CD8-positive, alpha-beta memory T cell (primary cell): ENCODE measurements around the gene CXCR3. TPM values are rescaled to one million over a fixed set of nuclear protein-coding genes. Genes with fewer than 3 reads are reported as not detected.
"Not testable (repeated sequence)": the region's sequence is repeated elsewhere in the genome, so short reads cannot be mapped to it uniquely, and the experiment has no call there.

Source experiments
- CTCF ChIA-PET: fragments of 350-600 bp; sonication (Branson Sonifier 250); formaldehyde crosslinking; loops from one replicate; lab custom pipeline; 2021; ENCODE audit warnings: antibody characterized with exemption; lab: Charles Lee
- POLR2A ChIA-PET: fragments of 350-600 bp; sonication (Branson Sonifier 250); formaldehyde crosslinking; loops from one replicate; lab custom pipeline; 2021; ENCODE audit warnings: antibody characterized with exemption; lab: Charles Lee
- DNase-seq, 5 donors: peaks; one replicate each; pipeline versions ENCODE4 v3.0.0 to v3.0.0-alpha.2; 2020 to 2022; ENCODE audit warnings: mixed read lengths in 1 of 5
- H3K27ac ChIP-seq: one replicate; pipeline ENCODE4 v1.7.0; 2013; ENCODE audit warnings: low read depth, mild to moderate bottlenecking, low read length, moderate library complexity
- H3K27me3 ChIP-seq: 2 replicates; pipeline ENCODE4 v1.7.0; 2013; ENCODE audit warnings: low read length, mild to moderate bottlenecking; ENCODE audit not compliant: insufficient read depth, poor library complexity, severe bottlenecking
- H3K36me3 ChIP-seq: 2 replicates; pipeline ENCODE4 v1.7.0; 2013; ENCODE audit warnings: mild to moderate bottlenecking, low read length, moderate library complexity; ENCODE audit not compliant: insufficient read depth
- H3K4me1 ChIP-seq: 2 replicates; pipeline ENCODE4 v1.7.0; 2013; ENCODE audit warnings: mild to moderate bottlenecking, low read length, moderate library complexity; ENCODE audit not compliant: insufficient read depth
- H3K4me3 ChIP-seq: 2 replicates; pipeline ENCODE4 v1.7.0; 2013; ENCODE audit warnings: mild to moderate bottlenecking, low read length
- H3K9me3 ChIP-seq: 2 replicates; pipeline ENCODE4 v1.7.0; 2013; ENCODE audit warnings: mild to moderate bottlenecking, low read length
- H3K27ac Mint-ChIP-seq, 8 donors: one replicate each; pipeline ENCODE4 v1.8.0; 2020 to 2021; ENCODE audit warnings: mixed read lengths in 8 of 8, mild to moderate bottlenecking in 6 of 8, inconsistent platforms in 3 of 8, moderate library complexity in 3 of 8
- H3K27me3 Mint-ChIP-seq, 2 donors: one replicate each; pipeline ENCODE4 v1.8.0; 2020 to 2021; ENCODE audit warnings: mixed read lengths in 2 of 2, mild to moderate bottlenecking in 1 of 2, moderate library complexity in 1 of 2
- H3K36me3 Mint-ChIP-seq, 3 donors: one replicate each; pipeline ENCODE4 v1.8.0; 2020 to 2021; ENCODE audit warnings: mixed read lengths in 3 of 3, inconsistent platforms in 1 of 3, mild to moderate bottlenecking in 1 of 3
- H3K4me1 Mint-ChIP-seq, 3 donors: one replicate each; pipeline ENCODE4 v1.8.0; 2020 to 2021; ENCODE audit warnings: mixed read lengths in 3 of 3, inconsistent platforms in 1 of 3, mild to moderate bottlenecking in 1 of 3
- H3K4me3 Mint-ChIP-seq, 7 donors: one replicate each; pipeline ENCODE4 v1.8.0; 2020 to 2021; ENCODE audit warnings: mixed read lengths in 7 of 7, mild to moderate bottlenecking in 6 of 7, moderate library complexity in 4 of 7, inconsistent platforms in 2 of 7
- H3K9me3 Mint-ChIP-seq, 5 donors: one replicate each; pipeline ENCODE4 v1.8.0; 2020 to 2022; ENCODE audit warnings: mixed read lengths in 5 of 5, mild to moderate bottlenecking in 3 of 5, moderate library complexity in 2 of 5, inconsistent platforms in 1 of 5
- polyA plus RNA-seq: library from polyadenylated mRNA; unstranded; fragments of 300-500 nt; fragmentation: Illumina TruSeq; gene quantifications from one replicate; pipeline ENCODE4 v1.2.3, GENCODE V29; 2021
- total RNA-seq, 2 experiments: library from RNA; stranded (reverse); gene quantifications; one replicate each; pipeline ENCODE4 v1.2.3, GENCODE V29; 2021

The CXCR3 gene
- total and polyA plus RNA-seq, 3 experiments from 2014 or later = 66.1 to 220 (median 69.3) TPM

DNA sequence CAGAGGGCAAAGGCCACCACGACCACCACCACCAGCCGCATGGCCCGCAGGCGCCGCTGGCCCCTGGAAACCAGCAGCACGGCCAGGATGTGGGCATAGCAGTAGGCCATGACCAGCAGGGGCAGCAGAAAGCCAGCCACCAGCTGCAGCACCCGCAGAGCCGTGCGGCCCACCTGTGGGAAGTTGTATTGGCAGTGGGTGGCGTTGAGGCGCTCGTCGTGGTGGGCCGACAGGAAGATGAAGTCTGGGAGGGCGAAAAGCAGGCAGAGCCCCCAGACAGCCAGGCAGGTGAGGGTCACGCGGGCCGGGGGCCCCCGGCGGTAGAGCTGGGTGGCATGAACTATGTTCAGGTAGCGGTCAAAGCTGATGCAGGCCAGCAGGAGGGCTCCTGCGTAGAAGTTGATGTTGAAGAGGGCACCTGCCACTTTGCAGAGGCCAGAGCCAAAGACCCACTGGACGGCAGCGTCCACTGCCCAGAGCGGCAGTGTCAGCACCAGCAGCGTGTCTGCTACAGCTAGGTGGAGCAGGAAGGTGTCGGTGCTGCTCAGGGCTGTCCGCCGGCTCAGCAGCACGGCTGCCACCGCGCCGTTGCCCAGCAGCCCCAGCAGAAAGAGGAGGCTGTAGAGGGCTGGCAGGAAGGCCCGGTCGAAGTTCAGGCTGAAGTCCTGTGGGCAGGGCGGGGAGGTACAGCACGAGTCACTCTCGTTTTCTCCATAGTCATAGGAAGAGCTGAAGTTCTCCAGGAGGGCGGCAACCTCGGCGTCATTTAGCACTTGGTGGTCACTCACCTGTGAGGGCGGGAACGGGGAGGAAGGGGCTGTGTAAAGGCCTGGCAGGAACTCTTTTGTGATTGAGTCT is 1.4 kb downstream of the CXCR3 start:
- Histone ChIP-seq H3K4me3 (peak overlapping the region; percentile 60), H3K4me1 (peaks cover 32% of the 10 kb centered on the region), H3K36me3 (no peaks in the 10 kb centered on the region), H3K27me3 (no peaks in the 10 kb centered on the region), H3K9me3 (no peaks in the 10 kb centered on the region), H3K27ac (peak overlapping the region; percentile 69)
- peak overlapping the region; percentile 91 to 95 (median 93) for H3K4me3 Mint-ChIP-seq
- H3K9me3 Mint-ChIP-seq = no peaks in the 10 kb centered on the region
- ChIA-PET POLR2A (interaction anchor here (0.6 to 1.8 kb wide), 3 partner anchors 9 to 85 kb away, joined by 3 to 6 read pairs (median 3); no protein-coding TSS in a partner anchor), CTCF (interaction anchor here (1.1 to 5.5 kb wide), 4 partner anchors 8 to 46 kb away, joined by 3 to 35 read pairs (median 8); no protein-coding TSS in a partner anchor)
- H3K27me3 Mint-ChIP-seq = peaks cover 0 to 5% of the 10 kb centered on the region in 2 donors
- H3K27ac Mint-ChIP-seq = peak overlapping the region; percentile 95 to 100 (median 96)
- peaks cover 0 to 55% (median 13%) of the 10 kb centered on the region in 3 donors for H3K36me3 Mint-ChIP-seq
- peak; percentile 24 to 71 (median 38) for DNase-seq
- peaks cover 63 to 82% (median 69%) of the 10 kb centered on the region in 3 donors for H3K4me1 Mint-ChIP-seq

DNA sequence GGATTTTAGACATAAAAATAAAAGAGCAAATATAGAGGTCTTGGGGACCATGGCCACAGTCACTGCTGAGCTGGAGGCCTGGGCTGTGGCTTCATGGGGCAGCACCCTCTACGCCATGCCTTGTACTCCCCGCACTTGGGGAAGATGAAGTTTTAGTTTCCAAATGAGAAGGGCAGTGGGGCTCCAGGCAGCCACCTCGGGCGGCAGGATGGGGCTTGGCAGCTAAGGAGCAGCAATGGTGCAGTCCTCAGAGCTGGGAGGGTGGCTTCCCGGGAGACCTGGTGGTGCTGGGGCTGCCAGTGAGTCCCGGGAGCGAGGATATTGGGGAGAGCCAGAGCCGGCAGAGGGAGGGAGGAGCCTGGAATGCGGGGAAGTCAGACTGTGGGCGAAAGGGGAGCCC is 2.4 kb downstream of the CXCR3 start:
- peaks cover 0 to 5% of the 10 kb centered on the region in 2 donors for H3K27me3 Mint-ChIP-seq
- no peak for DNase-seq
- Histone ChIP-seq H3K36me3 (no peaks in the 10 kb centered on the region), H3K4me1 (peaks cover 26% of the 10 kb centered on the region), H3K27me3 (no peaks in the 10 kb centered on the region), H3K9me3 (no peaks in the 10 kb centered on the region), H3K4me3 (peak overlapping the region; percentile 60), H3K27ac (no peak overlapping the region)
- peaks cover 0 to 64% (median 20%) of the 10 kb centered on the region in 3 donors for H3K36me3 Mint-ChIP-seq
- H3K4me3 Mint-ChIP-seq = peak overlapping the region; percentile 91 to 95 (median 93)
- peak overlapping the region; percentile 87 to 100 (median 96) for H3K27ac Mint-ChIP-seq
- no peaks in the 10 kb centered on the region for H3K9me3 Mint-ChIP-seq
- ChIA-PET POLR2A (interaction anchor here (1.5 kb wide), 1 partner anchor 82 kb away, joined by 3 read pairs; no protein-coding TSS in a partner anchor), CTCF (interaction anchor here (1.2 to 5.5 kb wide), 3 partner anchors 9 to 34 kb away, joined by 4 to 35 read pairs (median 12); no protein-coding TSS in a partner anchor)
- peaks cover 63 to 78% (median 66%) of the 10 kb centered on the region in 3 donors for H3K4me1 Mint-ChIP-seq

DNA sequence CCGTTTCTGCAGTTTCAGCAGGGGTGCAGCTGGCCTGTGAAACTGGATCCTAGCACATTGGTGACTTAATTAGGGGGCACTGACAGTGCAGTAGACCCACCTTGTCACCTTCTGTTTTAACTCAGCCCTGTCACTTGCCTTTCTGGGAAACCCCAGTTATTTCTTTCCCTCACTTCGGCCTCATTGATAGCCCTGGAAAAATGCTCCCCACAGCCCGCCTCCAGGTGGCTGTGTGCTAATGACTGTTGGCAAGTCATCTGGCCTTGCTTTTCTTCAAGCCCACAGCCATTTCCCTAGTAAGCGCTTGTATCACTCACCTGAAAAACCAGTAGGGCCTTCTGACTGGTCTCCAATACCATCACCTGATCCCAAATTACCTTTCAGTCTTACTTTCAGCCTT is 3.3 kb downstream of the CXCR3 start:
- H3K9me3 Mint-ChIP-seq = no peaks in the 10 kb centered on the region
- H3K27me3 Mint-ChIP-seq = peaks cover 0 to 5% of the 10 kb centered on the region in 2 donors
- peaks cover 0 to 70% (median 22%) of the 10 kb centered on the region in 3 donors for H3K36me3 Mint-ChIP-seq
- peak overlapping the region; percentile 6 to 95 (median 93) for H3K4me3 Mint-ChIP-seq
- DNase-seq = no peak
- ChIA-PET POLR2A (interaction anchor here (1.5 kb wide), 1 partner anchor 81 kb away, joined by 3 read pairs; no protein-coding TSS in a partner anchor), CTCF (interaction anchor here (1.2 to 5.5 kb wide), 2 partner anchors 23 to 35 kb away, joined by 4 to 35 read pairs; no protein-coding TSS in a partner anchor)
- Histone ChIP-seq H3K4me3 (no peak overlapping the region), H3K36me3 (no peaks in the 10 kb centered on the region), H3K9me3 (no peaks in the 10 kb centered on the region), H3K4me1 (peaks cover 18% of the 10 kb centered on the region), H3K27me3 (no peaks in the 10 kb centered on the region), H3K27ac (no peak overlapping the region)
- H3K27ac Mint-ChIP-seq = peak overlapping the region; percentile 87 to 100 (median 96)
- peaks cover 58 to 73% (median 59%) of the 10 kb centered on the region in 3 donors for H3K4me1 Mint-ChIP-seq

DNA sequence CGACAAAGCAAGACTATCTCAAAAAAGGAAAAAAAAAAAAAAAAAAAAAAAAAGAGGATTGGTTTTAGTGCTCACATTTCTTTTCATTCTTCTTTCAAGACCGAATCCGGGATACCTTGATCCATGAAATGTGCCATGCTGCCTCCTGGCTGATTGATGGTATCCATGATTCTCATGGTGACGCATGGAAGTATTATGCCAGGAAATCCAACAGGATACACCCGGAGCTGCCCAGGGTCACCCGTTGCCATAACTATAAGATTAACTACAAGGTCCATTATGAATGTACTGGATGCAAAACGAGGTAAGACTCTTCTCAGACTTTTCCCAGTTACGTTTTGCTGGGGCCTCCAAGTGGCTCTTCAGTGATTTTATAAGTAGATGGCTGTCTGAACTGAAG is 6.1 kb downstream of the CXCR3 start:
- CTCF ChIA-PET = no interaction called here
- peaks cover 4 to 83% (median 28%) of the 10 kb centered on the region in 3 donors for H3K36me3 Mint-ChIP-seq

DNA sequence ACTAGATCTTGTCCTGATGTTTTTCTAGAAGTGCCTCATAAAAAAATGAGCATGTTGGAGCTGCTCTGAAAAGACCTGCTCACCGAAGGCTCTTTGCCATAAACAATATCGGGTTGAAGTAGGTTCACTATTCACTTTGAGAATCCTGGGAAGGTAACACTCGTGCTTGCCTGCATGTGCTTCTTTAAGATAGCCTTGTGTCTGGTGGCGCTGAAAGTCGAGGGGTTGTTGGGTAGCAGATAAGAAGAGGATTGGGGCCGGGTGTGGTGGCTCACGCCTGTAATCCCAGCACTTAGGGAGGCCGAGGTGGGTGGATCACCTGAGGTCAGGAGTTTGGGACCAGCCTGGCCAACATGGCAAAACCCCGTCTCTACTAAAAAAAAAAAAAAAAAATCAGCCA is 6.6 kb downstream of the CXCR3 start:
- H3K27me3 Mint-ChIP-seq, H3K4me3 Mint-ChIP-seq, DNase-seq, H3K4me3 ChIP-seq, H3K36me3 ChIP-seq, H3K9me3 ChIP-seq, CTCF ChIA-PET, H3K27ac ChIP-seq, H3K9me3 Mint-ChIP-seq, H3K27me3 ChIP-seq: not testable (repeated sequence)
- H3K27ac Mint-ChIP-seq = peak overlapping the region in 4 of 8 donors; percentile 2 to 86 (median 76)
- POLR2A ChIA-PET = interaction anchor here (0.6 kb wide), 1 partner anchor 52 kb away, joined by 4 read pairs; no protein-coding TSS in a partner anchor
- H3K4me1 ChIP-seq = peaks cover 28% of the 10 kb centered on the region
- H3K36me3 Mint-ChIP-seq = peaks cover 4 to 78% (median 28%) of the 10 kb centered on the region in 3 donors
- peaks cover 59 to 74% (median 73%) of the 10 kb centered on the region in 3 donors for H3K4me1 Mint-ChIP-seq

More for the DNA sequence above, 6.1 kb downstream of the CXCR3 start:
- Mint-ChIP-seq H3K9me3 (no peaks in the 10 kb centered on the region), H3K4me3 (peak overlapping the region in 1 of 7 donors; percentile 63), H3K4me1 (peaks cover 56 to 73% (median 68%) of the 10 kb centered on the region in 3 donors), H3K27ac (peak overlapping the region in 6 of 8 donors; percentile 14 to 96 (median 34)), H3K27me3 (peaks cover 0 to 5% of the 10 kb centered on the region in 2 donors)
- H3K4me3 ChIP-seq = no peak overlapping the region
- no peaks in the 10 kb centered on the region for H3K36me3 ChIP-seq
- no peaks in the 10 kb centered on the region for H3K9me3 ChIP-seq
- H3K27me3 ChIP-seq = no peaks in the 10 kb centered on the region
- H3K27ac ChIP-seq = no peak overlapping the region
- POLR2A ChIA-PET = interaction anchor here (0.6 to 0.7 kb wide), 2 partner anchors 45 to 53 kb away, joined by 4 to 19 read pairs; no protein-coding TSS in a partner anchor
- no peak for DNase-seq
- H3K4me1 ChIP-seq = peaks cover 22% of the 10 kb centered on the region

DNA sequence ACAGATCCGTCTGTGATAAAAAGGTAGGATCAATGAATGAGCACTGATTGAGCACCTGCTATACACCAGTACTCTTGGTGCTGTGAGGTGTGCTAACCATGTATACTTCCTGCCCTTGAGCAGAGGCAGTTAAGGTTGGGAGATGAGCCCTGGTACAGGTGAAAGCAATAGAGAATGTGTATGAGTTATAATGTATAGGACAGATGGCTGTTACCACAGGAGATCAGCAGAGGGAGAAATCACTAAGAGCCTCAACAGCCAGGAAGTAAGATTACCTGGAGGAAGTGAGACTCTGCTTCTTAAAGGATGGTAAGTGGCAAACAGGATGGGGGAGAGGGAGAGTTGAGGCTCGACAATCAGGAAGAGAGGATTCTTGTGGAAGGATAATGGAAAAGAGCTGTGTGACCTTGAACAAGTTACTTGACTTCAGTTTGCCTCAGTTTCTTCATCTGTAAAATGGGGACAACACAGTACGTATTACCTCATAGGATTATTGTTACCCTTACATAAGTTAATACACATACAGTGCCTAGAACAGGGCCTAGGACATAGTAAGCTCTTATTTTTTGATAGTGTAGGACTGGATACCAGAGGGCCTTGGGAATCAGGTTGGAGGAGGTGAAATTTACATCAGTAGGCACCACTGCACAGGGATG is 9.1 kb downstream of the CXCR3 start:
- no peak overlapping the region for H3K27ac ChIP-seq
- H3K27me3 ChIP-seq = no peaks in the 10 kb centered on the region
- no peaks in the 10 kb centered on the region for H3K27me3 Mint-ChIP-seq
- H3K4me3 ChIP-seq = no peak overlapping the region
- peaks cover 8% of the 10 kb centered on the region for H3K36me3 ChIP-seq
- peaks cover 6 to 75% (median 32%) of the 10 kb centered on the region in 3 donors for H3K36me3 Mint-ChIP-seq
- H3K9me3 ChIP-seq = no peaks in the 10 kb centered on the region
- H3K4me1 Mint-ChIP-seq = peaks cover 65 to 81% (median 81%) of the 10 kb centered on the region in 3 donors
- H3K27ac Mint-ChIP-seq = peak overlapping the region; percentile 1 to 99 (median 72)
- peak overlapping the region in 6 of 7 donors; percentile 2 to 36 (median 10) for H3K4me3 Mint-ChIP-seq
- DNase-seq = no peak
- H3K9me3 Mint-ChIP-seq = no peaks in the 10 kb centered on the region
- POLR2A ChIA-PET = interaction anchor here (0.6 to 0.7 kb wide), 2 partner anchors 10 to 495 kb away, joined by 3 to 4 read pairs; no protein-coding TSS in a partner anchor
- peaks cover 44% of the 10 kb centered on the region for H3K4me1 ChIP-seq
- CTCF ChIA-PET = interaction anchor here (1.0 to 1.1 kb wide), 4 partner anchors 8 to 95 kb away, joined by 3 to 9 read pairs (median 3); partner anchors contain the start of gene CXCR3

DNA sequence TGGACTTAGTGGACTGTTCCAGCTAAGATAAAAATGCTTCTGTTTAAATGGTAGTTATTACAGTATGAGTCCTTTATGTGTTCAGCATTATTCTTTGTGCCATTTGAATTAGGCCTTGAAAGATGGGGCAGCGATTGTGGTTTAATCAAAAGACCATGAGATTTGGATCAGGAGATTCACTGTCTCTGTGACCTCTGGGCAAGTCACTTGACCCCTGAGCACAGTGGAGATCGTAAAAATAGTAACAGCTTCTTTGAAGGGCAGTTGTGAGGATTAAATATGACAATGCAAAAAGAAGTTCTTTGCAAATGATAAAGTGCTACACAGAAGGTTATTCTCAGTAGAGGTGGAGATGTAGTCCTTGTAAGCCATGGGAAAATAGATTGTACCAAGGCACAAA is 10.8 kb downstream of the CXCR3 start:
- peak overlapping the region; percentile 60 to 85 (median 72) for H3K4me3 Mint-ChIP-seq
- H3K36me3 Mint-ChIP-seq = peaks cover 20 to 77% (median 38%) of the 10 kb centered on the region in 3 donors

More for the DNA sequence above, 10.8 kb downstream of the CXCR3 start:
- Mint-ChIP-seq H3K4me1 (peaks cover 64 to 82% (median 80%) of the 10 kb centered on the region in 3 donors), H3K27ac (peak overlapping the region; percentile 80 to 99 (median 96)), H3K9me3 (no peaks in the 10 kb centered on the region), H3K27me3 (no peaks in the 10 kb centered on the region)
- ChIA-PET POLR2A (interaction anchor here (0.9 to 1.8 kb wide), 3 partner anchors 9 to 16 kb away, joined by 3 to 5 read pairs (median 4); no protein-coding TSS in a partner anchor), CTCF (interaction anchor here (2.1 to 2.3 kb wide), 2 partner anchors 9 to 14 kb away, joined by 8 to 12 read pairs; no protein-coding TSS in a partner anchor)
- peaks cover 44% of the 10 kb centered on the region for H3K4me1 ChIP-seq
- peak overlapping the region; percentile 16 for H3K27ac ChIP-seq
- H3K27me3 ChIP-seq = no peaks in the 10 kb centered on the region
- peaks cover 14% of the 10 kb centered on the region for H3K36me3 ChIP-seq
- no peak for DNase-seq
- no peaks in the 10 kb centered on the region for H3K9me3 ChIP-seq
- peak overlapping the region; percentile 37 for H3K4me3 ChIP-seq
